Posterior vena cava (tissue), 2 donors: Measurements from ENCODE around the gene ZNF683. TPM values are rescaled to one million over a fixed set of nuclear protein-coding genes. Genes with fewer than 3 reads are reported as not detected.
"Not testable (repeated sequence)": the region's sequence is repeated elsewhere in the genome, so short reads cannot be mapped to it uniquely, and the experiment has no call there.

ENCODE experiments used
- DNase-seq: peaks from one replicate; pipeline ENCODE4 v3.0.0-alpha.2; 2020; ENCODE audit warnings: low spot score
- intact Hi-C, 2 donors: fragments of 100-400 bp; cut with DNase I; formaldehyde crosslinking; loops; one replicate each; pipeline versions ENCODE4 v1.14.1 to v1.14.2; 2022 to 2023
- total RNA-seq, 2 donors: library from RNA; stranded (reverse); fragmentation: NEBNext Ultra II Directional; extraction: Animal tissue kit (Norgen Biotek cat#: 25700); gene quantifications; one replicate each; pipeline ENCODE4 v1.2.1, GENCODE V29; 2021
- donor health status: DM: yes; HTN: yes; CAD: no.
- donor health status: DM: yes; HTN: yes; CAD: no.

Gene ZNF683
- total RNA-seq, 2 donors from 2014 or later = not detected

DNA sequence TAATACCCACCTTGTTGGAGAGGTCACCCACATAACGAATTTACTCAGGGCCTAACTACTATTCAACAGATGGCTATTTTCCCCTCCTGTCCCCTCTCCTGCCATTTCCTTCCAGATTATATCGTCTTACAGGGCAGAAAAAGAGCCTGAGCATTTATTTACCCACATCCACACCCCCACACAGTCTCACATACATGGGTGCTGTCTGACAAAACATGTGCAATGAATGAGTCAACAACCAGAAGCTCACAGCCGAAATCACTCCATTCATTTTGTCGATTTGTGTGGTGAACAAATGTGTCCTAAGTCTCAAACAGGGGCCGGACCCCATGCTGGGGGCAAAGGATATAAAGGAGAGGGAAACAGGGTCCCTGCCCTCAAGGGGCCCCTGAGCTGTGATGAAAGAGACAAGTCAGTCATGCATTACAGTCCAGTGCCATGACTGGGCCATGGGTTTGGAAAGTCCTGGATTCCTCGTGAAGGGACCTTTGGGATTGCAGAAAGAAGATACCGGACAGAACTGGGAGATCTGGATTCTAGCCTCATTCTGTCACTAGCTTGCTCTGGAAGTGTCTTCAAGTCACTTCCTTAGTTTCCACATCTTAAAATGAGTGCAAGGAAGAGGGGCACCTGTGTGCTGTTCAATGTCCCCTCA, 16.4 kb upstream of the ZNF683 start:
- DNase-seq = no peak
- intact Hi-C loops = no loop called here

GRCh38 chr1:26387447-26387846, 14.9 kb upstream of the ZNF683 start:
- no peak for DNase-seq
- intact Hi-C loops = no loop called here

DNA sequence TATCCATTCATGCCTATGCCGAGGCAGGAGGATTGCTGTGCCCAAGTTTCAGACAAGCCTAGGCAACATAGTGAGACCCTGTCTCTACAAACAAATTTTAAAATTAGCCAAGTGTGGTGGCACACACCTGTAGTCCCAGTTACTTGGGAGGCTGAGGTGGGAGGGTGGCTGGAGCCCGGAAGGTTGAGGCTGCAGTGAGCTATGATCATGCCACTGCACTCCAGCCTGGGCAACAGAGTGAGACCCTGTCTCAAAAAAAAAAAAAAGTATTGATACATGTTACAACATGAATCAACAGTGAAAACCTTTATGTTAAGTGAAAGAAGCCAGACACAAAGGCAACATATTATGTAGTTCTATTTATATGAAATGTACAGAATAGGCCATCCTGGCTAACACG, 12.5 kb upstream of the ZNF683 start:
- intact Hi-C loops, DNase-seq: not testable (repeated sequence)

DNA sequence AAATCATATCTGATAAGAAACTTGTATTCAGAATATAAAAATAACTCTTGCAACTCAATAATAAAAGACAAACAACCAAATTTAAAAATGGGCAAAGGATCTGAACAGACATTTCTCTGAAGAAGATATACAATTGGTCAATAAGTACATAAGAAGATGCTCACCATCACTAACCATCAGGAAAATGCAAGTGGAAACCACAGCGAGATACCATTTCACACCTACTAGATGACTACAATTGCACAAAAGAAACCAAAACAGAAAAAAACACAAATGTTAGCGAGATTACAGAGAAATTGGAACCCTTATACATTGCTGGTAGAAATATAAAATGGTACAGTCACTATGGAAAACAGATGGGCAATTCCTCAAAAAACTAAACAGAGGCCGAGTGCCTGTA, 11.5 kb upstream of the ZNF683 start:
- DNase-seq = no peak
- intact Hi-C loops = no loop called here

DNA sequence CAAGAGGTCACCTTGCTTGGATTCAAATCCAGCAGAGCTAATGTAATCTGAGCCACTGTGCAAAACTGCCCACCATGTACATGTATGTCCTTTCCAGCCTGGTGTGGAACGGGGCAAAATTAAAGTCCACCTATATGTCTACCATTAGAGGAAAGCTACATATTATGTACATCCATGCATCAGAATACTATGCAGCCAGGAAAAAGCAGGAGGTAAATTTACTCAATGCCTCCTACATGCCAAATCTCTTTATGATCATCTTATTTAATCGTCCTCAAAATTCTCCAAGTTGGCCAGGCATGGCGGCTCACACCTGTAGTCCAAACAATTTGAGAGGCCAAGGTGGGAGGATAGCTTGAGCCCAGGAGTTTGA, 6.3 kb upstream of the ZNF683 start:
- DNase-seq = no peak
- intact Hi-C loops = loop anchor here in 1 of 2 donors (5.0 kb wide), 1 partner anchor 637 kb away; no protein-coding TSS in a partner anchor

- no peak for DNase-seq
- intact Hi-C loops = loop anchor here in 1 of 2 donors (5.0 kb wide), 1 partner anchor 636 kb away; no protein-coding TSS in a partner anchor
Observed at GRCh38 chr1:26378088-26378878, 5.7 kb upstream of the ZNF683 start.

DNA sequence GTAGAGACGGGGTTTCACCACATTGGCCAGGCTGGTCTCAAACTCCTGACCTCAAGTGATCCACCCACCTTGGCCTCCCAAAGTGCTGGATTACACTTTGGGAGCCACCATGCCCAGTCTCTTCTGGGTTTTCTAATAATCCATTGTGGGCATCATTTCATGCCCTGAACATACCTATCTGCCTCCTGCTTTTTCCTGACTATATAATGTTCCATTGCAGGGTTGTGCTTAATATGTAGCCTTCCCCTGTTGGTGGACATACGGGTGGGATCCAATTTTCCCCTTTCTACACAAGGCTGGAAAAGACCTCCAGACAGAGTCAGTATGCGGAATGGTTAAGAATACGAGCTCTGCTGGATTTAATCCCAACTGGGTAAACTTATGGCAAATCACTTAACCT, 3.5 kb upstream of the ZNF683 start:
- intact Hi-C loops = loop anchor here in 1 of 2 donors (5.0 kb wide), 1 partner anchor 634 kb away; no protein-coding TSS in a partner anchor
- DNase-seq = no peak

DNA sequence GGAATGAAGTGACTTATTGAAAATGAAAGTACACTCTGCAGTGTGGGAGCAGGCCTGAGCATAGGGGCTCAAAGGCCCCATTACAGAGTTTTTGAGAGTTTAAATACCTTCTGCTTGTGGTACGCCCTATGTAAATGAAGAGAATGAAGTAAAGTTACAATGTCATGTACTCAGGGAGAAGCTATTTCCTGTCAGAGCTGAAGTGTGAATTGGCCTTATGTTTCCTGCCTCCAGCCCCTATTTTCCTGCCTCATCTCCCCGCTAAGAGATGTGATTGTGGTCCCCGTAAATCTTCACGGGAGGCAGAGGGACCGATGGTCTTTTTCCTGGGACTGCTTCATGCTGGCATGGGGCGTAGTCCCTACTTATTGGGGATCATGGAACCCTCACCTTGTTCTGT, 2.5 kb upstream of the ZNF683 start:
- DNase-seq = no peak
- intact Hi-C loops = loop anchor here in 1 of 2 donors (5.0 kb wide), 1 partner anchor 633 kb away; no protein-coding TSS in a partner anchor

GRCh38 chr1:26374361-26374760, 1.8 kb upstream of the ZNF683 start:
- intact Hi-C loops, DNase-seq: not testable (repeated sequence)

- intact Hi-C loops = no loop called here
- no peak for DNase-seq
Observed at GRCh38 chr1:26373789-26374188, 1.2 kb upstream of the ZNF683 start.

- intact Hi-C loops = no loop called here
- no peak for DNase-seq
Observed at GRCh38 chr1:26373281-26373680, 731 bp upstream of the ZNF683 start.

GRCh38 chr1:26372039-26372438, 511 bp downstream of the ZNF683 start:
- intact Hi-C loops = no loop called here
- no peak for DNase-seq

- no peak for DNase-seq
- intact Hi-C loops = no loop called here
Observed at GRCh38 chr1:26370591-26371382, 1.8 kb downstream of the ZNF683 start.

- intact Hi-C loops = no loop called here
- no peak for DNase-seq
Observed at GRCh38 chr1:26368486-26368885, 4.1 kb downstream of the ZNF683 start.

DNA sequence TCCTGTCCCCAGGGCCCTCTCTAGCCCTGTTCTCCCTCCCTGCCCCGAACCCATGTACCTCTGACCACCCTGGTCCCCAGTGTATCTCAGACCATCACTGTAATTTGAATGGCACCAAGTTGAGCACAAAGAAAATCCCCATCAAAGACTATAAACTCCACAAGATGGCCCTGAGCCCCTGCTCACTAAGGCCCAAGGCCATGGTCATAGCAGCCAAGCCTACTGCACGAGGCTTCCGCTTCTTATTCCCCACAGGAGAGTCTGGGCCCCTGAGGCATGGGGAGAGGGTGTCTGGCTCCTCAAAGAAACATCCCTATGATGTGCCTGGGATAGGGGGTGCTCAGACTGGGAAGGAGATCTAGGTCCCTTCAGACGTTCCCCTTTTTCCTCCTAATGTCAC, 4.5 kb downstream of the ZNF683 start:
- intact Hi-C loops = no loop called here
- no peak for DNase-seq

GRCh38 chr1:26367441-26367840, 5.1 kb downstream of the ZNF683 start:
- intact Hi-C loops = no loop called here
- no peak for DNase-seq

DNA sequence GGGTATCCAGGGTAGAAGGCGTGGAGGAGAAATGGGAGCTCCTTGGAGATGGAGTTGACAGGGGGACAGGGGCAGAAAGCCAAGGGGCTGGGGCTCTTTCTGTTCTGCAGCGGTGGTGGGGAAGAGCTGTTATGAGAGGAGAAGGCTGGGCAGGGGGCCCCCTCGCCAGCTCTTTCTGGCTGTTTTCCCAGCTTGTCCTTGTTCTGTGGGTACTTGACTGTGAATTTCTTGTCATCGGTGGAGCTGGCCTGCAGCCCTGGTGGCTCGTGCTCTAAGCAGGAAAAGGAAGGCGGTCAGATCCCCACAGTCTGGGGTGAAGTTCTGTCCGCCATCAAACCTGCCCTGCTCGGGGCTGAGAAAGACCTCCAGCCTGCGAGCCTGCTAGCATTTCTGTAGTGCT, 7.6 kb downstream of the ZNF683 start:
- no peak for DNase-seq
- intact Hi-C loops = no loop called here

GRCh38 chr1:26363549-26364448, 8.8 kb downstream of the ZNF683 start:
- intact Hi-C loops = no loop called here
- DNase-seq = peak; percentile 95

DNA sequence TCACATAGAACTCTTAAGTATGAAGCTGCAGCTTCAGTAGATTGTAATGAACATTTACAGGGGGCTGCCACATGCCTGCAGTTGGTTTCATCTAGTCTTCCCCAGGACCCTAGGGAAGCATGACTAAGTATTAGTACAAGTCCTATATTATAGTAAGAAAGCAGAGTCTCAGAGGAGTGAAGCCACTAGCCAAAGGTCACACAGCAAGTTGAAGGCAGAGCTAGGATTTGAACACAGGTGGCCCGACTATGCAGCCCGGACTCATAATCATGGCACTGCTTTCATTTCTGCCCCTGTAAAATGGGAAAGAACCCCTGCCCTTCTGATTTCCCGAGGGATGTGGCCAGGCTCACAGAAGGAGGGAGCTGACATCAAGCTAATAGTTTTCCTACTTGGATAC, 10.2 kb downstream of the ZNF683 start:
- intact Hi-C loops = no loop called here
- DNase-seq = no peak
